NCI-H524 (cell line): ENCODE results near the gene NFIB.

Experiments
- DNase-seq, 2 experiments: peaks; one replicate each; lab custom pipeline; 2025; lab: John Stamatoyannopoulos, UW

Gene NFIB

DNA sequence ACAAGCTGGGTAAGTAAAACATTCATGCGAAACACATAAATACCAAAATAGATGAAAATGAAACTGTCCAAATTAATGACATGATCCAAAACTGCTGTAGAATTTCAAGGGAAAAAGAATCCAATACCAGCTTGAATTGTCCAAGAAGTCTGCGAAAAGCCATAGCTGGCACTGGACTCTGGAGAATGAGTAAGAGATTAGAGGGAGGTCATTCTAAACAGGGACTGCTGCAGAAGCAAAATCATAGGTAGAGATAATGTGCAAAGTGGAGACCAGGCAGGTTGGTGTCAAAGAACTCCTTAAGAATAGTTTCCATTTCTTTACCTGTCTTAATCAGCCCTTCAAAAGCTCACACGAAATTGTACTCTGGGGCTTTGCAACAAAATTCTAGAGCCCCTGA, 162.5 kb downstream of the NFIB start:
- no peak for DNase-seq

GRCh38 chr9:14148501-14149103, 165.3 kb downstream of the NFIB start:
- DNase-seq: no peak

- no peak for DNase-seq
Measured at GRCh38 chr9:14147738-14148137, 166.2 kb downstream of the NFIB start.

GRCh38 chr9:14146201-14146874, 167.6 kb downstream of the NFIB start:
- DNase-seq: no peak

GRCh38 chr9:14144215-14144614, 169.7 kb downstream of the NFIB start:
- DNase-seq: no peak

DNA sequence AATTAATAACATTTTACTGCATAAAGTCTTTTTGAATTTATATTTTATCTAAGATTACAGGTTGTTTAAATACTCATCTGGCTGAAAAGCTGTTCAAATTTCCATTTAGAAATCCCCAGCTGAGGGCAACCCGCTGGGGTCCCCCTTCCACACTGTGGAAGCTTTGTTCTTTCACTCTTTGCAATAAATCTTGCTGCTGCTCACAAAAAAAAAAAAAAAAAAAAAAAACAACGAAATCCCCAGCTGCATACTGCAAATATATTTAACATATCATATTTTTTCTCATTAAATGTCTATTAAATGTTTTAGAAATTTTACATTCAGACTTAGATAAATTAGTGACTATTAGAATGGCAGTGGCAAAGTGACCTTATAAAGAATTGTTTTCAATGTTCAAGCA, 172.2 kb downstream of the NFIB start:
- no peak for DNase-seq

- DNase-seq: no peak
Measured at GRCh38 chr9:14140096-14140697, 173.7 kb downstream of the NFIB start.

GRCh38 chr9:14139287-14139686, 174.7 kb downstream of the NFIB start:
- no peak for DNase-seq

DNA sequence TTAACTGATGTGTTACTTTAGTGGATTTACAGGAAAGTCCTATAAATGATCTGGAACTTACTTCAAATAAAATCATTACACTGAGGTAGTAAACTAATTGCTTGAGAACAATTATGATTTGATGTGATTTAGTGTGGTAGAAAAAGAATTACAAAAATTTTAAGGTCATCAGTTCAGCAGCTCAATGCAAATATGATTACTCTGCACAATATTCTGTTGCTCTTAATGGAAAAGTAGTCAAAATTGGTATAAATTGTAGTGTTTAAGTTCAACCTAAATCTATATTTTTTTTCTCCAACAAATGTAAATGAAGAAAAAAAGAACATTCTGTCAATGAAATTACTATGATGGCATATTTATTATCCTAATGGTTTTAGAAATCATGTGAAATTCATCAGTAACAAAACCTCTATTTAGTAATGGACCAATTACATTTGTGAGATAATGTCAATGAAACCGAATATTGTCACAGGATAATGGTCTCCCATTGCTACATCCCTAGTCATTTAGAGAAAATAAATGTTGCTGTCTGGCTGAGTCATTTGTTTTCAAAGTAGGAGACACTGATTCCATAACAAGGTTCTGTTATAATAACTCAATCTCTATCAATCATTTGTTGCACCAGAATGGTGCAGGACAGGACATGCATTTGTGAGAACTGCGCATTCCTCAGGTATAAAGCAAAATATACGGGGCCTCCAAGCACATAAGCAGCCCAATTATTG, 177.1 kb downstream of the NFIB start:
- no peak for DNase-seq

DNA sequence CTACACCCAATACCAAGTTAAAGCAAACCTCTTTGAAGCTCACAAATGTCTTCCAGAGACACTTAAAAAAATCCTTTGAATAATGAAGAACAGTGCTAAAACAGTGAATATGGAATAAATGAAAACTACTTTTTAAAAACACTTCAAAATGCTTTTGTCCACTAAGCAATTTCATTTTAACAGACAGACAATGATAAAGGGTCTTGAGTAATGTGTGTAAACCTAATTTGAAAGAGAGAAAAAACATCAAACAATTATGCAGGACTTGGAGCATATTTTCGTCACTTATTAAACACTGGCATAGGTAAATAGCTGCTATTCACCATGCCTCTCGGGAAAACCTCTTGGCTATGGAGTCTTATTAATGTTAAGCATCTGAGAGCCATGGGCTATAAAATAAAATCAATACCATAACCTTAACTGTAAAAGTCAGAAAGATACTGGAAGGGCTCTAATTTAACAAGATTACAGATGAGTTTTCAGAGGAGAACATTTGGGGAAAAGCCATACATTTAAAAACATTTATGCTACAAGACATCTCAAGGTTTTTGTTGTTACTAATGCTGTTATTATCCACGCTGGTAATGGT, 177.8 kb downstream of the NFIB start:
- no peak for DNase-seq

GRCh38 chr9:14135421-14135820, 178.5 kb downstream of the NFIB start:
- DNase-seq: no peak

GRCh38 chr9:14133394-14133793, 180.5 kb downstream of the NFIB start:
- no peak for DNase-seq

GRCh38 chr9:14132775-14133174, 181.2 kb downstream of the NFIB start:
- DNase-seq: no peak

DNA sequence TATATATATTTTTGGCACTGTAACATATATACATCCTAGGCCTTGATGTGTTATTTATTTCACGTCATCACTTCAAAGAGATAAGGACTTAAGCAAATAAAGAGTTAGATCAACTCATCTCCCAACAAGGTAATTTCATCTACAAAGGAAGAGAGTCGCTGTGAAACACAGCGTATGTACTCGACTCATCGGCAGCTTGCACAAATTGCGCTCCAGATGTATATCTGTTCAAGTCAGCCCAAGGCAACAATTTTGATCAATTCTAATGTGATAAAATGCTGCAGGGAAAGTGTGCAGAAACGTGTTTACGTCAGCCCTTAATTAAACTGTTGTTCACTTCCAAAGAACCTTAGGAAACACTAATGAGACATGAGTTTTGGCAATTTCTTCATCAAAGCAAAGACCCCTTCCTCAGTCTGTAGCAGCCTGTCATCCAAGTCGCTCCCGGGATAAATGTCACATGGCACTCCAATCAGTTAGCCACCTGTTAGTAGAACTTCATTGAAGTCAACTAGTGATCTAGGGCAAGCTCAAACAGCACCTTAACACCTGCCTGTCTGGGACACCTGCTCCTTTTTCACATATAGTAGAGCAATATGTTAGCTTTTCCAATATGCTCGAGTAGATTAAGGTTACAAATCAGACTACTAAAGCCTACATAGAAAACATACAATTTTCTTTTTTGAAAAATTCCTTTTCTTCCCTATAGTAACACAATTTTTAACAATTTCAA, 182.4 kb downstream of the NFIB start:
- DNase-seq: peak in 1 of 2 experiments; percentile 6

- no peak for DNase-seq
Measured at GRCh38 chr9:14127656-14128055, 186.3 kb downstream of the NFIB start.

DNA sequence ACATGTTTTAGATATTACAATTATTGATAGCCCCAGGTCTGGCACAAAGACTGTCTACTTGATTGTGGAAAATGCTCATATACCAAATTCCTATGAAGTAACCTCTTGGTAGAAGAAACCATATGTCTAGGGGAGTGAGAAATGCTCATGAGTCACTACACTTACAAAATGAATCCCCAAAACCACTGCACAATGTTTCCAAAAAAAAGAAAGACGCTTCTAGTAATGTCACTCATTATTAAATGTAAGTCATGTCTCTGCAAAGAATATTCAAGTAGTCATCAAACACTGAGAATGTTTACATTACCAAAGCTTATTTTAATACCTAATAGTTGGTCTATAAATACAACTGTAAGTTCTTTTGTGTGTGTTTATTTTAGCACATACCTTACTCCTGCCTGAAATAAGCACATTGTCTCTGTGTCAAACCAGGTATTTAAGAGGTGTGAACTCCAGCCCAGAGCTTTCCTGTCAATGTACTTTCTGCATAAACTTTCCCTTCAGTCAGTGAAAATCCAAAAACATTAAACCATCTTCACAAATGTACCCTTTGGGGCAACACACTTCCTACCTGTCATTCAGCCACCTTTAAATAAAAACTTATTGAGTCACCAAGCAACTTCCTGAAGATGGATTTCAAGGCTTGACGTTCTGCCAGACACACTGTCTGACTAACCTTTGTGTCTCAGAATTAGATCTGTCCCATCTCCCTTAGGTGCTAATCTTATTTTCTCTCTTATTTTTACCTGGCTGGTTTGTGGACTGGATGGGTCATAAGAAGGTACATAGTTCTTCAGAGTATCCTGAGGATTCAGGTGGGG, 194.0 kb downstream of the NFIB start:
- no peak for DNase-seq

DNA sequence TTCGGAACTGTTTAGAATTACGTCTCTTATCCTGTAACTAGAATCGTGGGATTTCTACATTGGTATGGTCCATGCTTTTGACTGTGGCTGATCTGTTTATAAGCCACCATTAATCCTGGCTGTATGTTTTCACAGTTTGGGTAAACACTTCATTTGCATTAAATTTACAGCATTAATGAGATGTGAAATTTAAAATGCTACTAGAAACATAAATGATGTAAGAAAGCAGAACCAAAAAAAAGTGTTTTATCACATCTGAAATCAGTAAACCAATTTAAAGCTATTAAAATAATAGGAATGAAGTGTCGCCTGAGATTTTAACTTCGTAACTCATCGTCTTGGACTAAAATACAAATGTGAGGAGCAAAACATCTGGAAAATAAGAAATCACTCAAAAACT, 201.7 kb downstream of the NFIB start:
- DNase-seq: no peak

GRCh38 chr9:14111696-14112095, 202.2 kb downstream of the NFIB start:
- DNase-seq: no peak

- no peak for DNase-seq
Measured at GRCh38 chr9:14107977-14108376, 206.0 kb downstream of the NFIB start.

DNA sequence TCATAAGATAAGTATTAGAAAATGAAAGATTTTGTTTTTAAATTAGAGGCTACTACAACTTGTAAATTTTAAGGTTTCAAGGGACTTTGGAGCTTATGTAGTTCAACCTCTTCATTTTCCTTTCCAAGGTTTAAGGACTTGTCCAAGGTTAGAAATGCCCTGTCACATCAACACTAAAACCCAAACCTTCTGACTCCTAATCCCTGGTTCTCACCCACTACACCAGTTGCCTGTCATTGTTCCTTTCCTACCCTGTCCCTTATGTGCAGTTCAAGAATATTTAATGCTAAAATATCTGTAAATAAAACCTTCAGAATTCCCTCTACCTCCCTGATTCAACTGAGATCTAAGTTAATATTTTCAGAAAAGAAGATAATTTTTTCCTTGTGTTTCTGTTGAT, 206.4 kb downstream of the NFIB start:
- no peak for DNase-seq

- no peak for DNase-seq
Measured at GRCh38 chr9:14106699-14107098, 207.2 kb downstream of the NFIB start.
